H4 (cell line): Measurements from ENCODE around the gene TRMT112. TPM values are rescaled to one million over a fixed set of nuclear protein-coding genes. Genes with fewer than 3 reads are reported as not detected.

Experiments used
- DNase-seq: peaks from one replicate; pipeline ENCODE4 v3.0.0-alpha.2; 2015; ENCODE audit warnings: low spot score
- total RNA-seq: library from RNA; depleted of rRNA; stranded (reverse); fragments of >200 nt; shearing (Covaris generic); gene quantifications from 2 replicates; pipeline ENCODE4 v1.2.3, GENCODE V29; 2014; rRNA removed

TRMT112 gene
- total RNA-seq: 511 and 714 TPM in 2 replicates

GRCh38 chr11:64317325-64317960, at the start of gene TRMT112:
Gene TRMT112 (minus strand): TSS chr11:64317559. CDS start chr11:64317526, 33 bp downstream.
- DNase-seq: peak; percentile 99

DNA sequence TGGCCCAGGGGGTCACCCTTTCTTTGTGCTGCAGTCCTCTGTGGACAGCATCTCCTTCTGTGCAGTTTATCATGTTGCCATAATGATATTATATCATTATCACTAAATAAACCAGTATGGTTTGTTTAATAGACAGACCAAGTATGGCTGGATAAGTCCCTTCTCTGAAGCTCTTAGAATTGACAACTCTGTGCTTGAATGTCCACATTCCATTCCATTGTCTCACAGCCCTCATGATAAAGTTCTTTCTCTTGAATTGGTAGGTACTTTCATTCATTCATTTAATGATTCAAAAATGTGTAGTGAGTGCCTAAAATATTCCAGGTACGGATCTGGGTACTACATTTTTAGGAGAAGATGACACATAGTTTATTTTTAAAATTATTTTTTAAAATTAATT, 49.4 kb upstream of the TRMT112 start:
- no peak for DNase-seq

- DNase-seq: no peak
Measured at GRCh38 chr11:64364911-64365310, 47.6 kb upstream of the TRMT112 start.

GRCh38 chr11:64364435-64364834, 47.1 kb upstream of the TRMT112 start:
- no peak for DNase-seq

GRCh38 chr11:64362339-64362738, 45.0 kb upstream of the TRMT112 start:
- no peak for DNase-seq

DNA sequence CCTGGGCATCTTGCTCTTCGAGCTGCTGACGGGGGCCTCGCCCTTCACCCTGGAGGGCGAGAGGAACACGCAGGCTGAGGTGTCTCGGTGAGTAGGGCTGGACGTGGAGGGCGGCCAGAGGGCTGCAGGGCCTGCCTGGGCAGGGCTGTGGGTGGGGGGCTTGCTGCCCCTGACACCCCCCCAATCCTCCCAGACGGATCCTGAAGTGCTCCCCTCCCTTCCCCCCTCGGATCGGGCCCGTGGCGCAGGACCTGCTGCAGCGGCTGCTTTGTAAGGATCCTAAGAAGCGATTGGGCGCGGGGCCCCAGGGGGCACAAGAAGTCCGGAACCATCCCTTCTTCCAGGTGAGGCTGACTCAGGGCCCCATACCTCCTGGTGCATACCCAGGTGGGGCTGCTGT, 44.3 kb upstream of the TRMT112 start:
- no peak for DNase-seq

DNA sequence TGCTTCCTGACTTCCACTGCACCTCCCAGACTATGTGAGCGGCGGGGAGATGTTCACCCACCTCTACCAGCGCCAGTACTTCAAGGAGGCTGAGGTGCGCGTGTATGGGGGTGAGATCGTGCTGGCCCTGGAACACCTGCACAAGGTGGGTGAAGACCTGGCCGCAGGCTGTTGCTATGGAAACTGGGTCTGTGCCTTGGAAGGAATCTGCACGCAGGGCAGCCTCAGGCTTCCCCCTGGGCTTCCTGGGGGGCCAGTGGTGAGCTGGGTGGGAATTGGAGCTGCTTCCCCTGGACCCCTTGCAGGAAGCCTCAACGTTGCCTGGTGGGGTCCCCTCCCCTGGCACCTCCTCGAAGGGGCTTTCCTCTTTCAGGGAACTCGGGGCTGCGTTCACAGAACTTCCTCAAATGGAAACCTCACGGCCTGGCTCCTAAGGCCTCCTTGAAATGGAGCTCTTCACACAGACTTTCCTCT, 43.1 kb upstream of the TRMT112 start:
- DNase-seq: no peak

DNA sequence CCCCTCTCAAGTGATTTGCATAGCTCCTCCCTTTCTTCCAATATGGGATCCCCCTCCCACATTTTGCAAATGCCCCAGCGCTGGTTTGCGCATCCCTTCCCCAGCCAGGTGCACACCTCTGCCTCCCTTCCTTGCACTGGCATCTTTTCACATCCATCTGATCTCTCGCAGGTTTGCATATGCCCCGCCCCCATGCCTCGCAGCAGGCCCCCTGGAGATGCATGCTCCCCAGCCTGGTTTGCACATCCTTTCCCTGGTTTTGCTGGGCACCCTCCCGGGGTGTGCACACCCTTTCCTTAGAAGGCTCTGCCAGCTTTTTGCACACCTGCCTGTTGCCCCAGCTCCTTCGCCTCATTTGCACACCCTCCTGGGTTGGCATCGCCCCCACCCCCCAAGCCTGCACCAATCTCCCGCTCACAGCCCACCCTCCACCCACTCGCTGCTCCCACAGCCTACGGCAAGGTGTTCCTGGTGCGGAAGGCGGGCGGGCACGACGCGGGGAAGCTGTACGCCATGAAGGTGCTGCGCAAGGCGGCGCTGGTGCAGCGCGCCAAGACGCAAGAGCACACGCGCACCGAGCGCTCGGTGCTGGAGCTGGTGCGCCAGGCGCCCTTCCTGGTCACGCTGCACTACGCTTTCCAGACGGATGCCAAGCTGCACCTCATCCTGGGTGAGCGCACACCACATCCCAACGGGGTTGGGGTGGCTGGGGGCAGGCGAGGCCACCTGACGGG, 42.5 kb upstream of the TRMT112 start:
- no peak for DNase-seq

- DNase-seq: no peak
Measured at GRCh38 chr11:64358907-64359711, 41.8 kb upstream of the TRMT112 start, which contains the start of gene RPS6KA4. Gene RPS6KA4 (plus strand): TSS chr11:64359162. CDS start chr11:64359236, 74 bp downstream.

GRCh38 chr11:64358536-64358906, 41.2 kb upstream of the TRMT112 start:
- no peak for DNase-seq

GRCh38 chr11:64357904-64358535, 40.7 kb upstream of the TRMT112 start:
- DNase-seq: peak; percentile 53

DNA sequence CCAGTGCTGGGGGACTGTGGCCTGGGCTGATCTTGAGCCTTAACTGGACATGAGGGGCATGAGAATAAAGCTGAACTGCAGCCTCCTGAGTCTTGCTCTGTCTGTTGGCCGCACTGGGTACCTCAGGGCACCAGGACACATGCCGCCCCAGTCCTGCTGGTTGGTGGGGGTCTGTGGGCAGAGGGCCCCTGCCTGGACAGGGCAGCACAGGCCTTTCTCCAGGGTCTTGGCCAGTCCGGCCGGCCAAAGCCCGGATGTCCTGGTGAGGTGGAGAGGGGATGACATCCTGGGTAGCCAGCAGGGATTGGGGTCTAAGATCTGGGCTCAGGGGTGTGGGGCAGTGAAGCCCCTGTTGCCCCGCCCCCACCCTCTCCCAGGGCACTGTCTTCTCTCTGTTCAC, 40.1 kb upstream of the TRMT112 start:
- no peak for DNase-seq

- peak; percentile 59 for DNase-seq
Measured at GRCh38 chr11:64356498-64357411, 39.4 kb upstream of the TRMT112 start.

DNA sequence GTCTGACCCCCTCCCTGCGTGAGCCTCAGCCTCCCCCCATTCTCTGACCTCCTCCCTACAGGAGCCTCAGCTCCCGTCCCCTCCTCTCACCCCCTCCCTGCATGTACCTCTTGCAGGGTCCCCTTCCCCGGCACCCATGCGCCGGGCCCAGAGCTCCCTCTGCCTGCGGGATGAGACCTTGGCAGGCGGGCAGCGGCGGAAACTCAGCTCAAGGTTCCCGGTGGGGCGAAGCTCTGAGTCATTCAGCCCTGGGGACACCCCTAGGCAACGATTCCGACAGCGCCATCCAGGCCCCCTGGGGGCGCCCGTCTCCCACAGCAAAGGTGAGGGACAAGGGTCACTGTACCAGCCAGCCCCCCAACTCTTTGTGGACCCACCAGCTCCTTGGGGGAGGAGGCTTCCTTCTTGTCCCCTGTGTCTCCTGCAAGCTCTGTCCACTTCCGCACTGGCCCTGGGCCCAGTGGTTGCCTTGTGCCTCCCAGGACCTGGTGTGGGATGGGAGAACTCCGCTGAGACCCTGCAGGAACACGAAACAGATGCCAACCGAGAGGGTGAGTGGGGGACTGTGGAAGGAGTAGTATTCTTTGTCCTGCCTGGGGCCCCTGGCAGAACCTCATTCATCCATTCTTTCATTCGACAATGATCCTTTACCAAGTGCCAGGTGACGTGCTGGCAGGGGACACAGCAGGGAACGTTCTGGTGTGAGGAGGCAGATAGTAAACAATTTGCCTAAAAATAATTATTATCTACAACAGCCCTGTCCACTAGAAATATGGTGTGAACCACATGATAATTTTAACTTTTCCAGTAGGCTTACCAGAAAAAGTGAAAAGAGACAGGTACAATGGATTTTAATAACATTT, 38.0 kb upstream of the TRMT112 start:
- peak; percentile 81 for DNase-seq

- no peak for DNase-seq
Measured at GRCh38 chr11:64353715-64354506, 36.6 kb upstream of the TRMT112 start.

DNA sequence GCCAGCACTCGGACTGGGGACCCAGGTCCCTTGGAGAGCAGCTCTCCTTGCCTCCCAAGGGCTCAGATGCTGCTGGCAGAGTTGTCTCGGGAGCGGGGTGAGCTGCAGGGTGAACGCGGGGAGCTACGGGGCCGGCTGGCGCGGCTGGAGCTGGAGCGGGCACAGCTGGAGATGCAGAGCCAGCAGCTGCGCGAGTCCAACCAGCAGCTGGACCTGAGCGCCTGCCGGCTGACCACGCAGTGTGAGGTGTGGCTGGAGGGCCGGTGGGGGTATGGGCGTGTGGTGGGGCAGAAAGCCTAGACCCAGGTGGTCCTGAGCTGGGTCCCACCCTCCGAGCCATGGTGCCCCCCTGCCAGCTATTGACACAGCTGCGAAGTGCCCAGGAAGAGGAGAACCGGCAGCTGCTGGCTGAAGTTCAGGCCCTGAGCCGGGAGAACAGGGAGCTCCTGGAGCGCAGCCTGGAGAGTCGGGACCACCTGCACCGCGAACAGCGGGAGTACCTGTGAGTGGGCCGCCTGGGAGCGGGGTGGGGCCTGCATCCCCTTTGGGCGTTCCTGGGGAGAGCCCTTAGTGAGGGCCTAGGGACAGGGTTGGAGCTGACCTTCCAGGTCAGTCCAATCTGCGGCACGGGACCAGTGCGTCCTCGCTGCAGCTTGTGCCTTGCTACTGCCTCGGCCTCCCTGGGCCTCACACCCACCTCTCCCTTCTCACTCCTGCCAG, 35.8 kb upstream of the TRMT112 start:
- DNase-seq: no peak

GRCh38 chr11:64352099-64352994, 35.0 kb upstream of the TRMT112 start:
- no peak for DNase-seq
